GM23338 (cell line): ENCODE results near the gene PRPSAP1.

ENCODE experiments used
- CTCF ChIP-seq, 2 experiments: fragments of 200-600 bp in 1 of 2; sonication (generic) in 1 of 2; conservative IDR thresholded peaks; 2 replicates each; pipeline versions ENCODE4 v1.5.1 to v1.6.1; 2016 to 2017; ENCODE audit warnings: antibody characterized with exemption in 2 of 2, low read depth in 2 of 2, mild to moderate bottlenecking in 2 of 2, moderate library complexity in 1 of 2
- EZH2 ChIP-seq: fragments of 200-600 bp; sonication (generic); IDR thresholded peaks from one replicate; pipeline ENCODE4 v1.8.0; 2017; ENCODE audit warnings: antibody characterized with exemption, mild to moderate bottlenecking, low read depth; ENCODE audit not compliant: unreplicated experiment
- EZH2phosphoT487 ChIP-seq: fragments of 200-600 bp; sonication (generic); IDR thresholded peaks from one replicate; pipeline ENCODE4 v1.8.1; 2018; ENCODE audit warnings: antibody characterized with exemption; ENCODE audit not compliant: unreplicated experiment
- JUNB ChIP-seq: IDR thresholded peaks from one replicate; pipeline ENCODE4 v1.6.1; 2016; ENCODE audit warnings: antibody characterized with exemption; ENCODE audit not compliant: unreplicated experiment
- POLR2AphosphoS5 ChIP-seq: IDR thresholded peaks from 2 replicates; pipeline ENCODE4 v1.6.1; 2016; ENCODE audit warnings: antibody characterized with exemption, low read depth
- TF ChIP-seq, protein P1 (sequence below): IDR thresholded peaks from 2 replicates; pipeline ENCODE4 v1.6.1; 2016; ENCODE audit warnings: antibody characterized with exemption
- TF ChIP-seq, protein P2 (sequence below): IDR thresholded peaks from one replicate; pipeline ENCODE4 v1.6.1; 2018; ENCODE audit warnings: antibody characterized with exemption; ENCODE audit not compliant: unreplicated experiment

DNA sequence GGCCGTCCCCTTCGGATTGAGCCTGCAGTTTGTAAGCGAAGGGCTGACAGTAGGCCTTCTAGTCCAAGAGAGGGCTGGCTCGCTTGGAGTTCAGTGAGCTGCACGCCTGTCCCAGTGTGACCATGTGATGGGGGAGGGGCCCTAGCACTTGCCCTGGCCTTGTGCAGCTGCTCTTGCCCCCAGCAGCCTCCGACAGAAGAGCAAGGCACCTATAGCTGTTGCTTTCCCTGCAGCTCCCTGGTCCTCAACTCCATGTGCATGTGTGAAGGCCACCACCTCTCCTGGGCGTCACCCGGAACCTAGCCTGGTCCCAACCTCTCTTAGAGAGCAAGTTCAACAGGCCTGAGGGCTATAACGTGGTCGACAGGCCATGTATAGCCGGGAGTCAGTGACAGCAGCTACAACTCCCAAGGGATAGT lies 36.3 kb upstream of the PRPSAP1 start:
- TF ChIP-seq CTCF (conservative IDR thresholded peaks at IDR 0.05; ENCODE audit: low read depth in 2 of 2) (no peak), EZH2phosphoT487 (no peak), EZH2 (no peak), POLR2AphosphoS5 (no peak), JUNB (no peak)
- TF ChIP-seq, protein P1, sequence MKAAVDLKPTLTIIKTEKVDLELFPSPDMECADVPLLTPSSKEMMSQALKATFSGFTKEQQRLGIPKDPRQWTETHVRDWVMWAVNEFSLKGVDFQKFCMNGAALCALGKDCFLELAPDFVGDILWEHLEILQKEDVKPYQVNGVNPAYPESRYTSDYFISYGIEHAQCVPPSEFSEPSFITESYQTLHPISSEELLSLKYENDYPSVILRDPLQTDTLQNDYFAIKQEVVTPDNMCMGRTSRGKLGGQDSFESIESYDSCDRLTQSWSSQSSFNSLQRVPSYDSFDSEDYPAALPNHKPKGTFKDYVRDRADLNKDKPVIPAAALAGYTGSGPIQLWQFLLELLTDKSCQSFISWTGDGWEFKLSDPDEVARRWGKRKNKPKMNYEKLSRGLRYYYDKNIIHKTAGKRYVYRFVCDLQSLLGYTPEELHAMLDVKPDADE, result no peak
- TF ChIP-seq, protein P2, sequence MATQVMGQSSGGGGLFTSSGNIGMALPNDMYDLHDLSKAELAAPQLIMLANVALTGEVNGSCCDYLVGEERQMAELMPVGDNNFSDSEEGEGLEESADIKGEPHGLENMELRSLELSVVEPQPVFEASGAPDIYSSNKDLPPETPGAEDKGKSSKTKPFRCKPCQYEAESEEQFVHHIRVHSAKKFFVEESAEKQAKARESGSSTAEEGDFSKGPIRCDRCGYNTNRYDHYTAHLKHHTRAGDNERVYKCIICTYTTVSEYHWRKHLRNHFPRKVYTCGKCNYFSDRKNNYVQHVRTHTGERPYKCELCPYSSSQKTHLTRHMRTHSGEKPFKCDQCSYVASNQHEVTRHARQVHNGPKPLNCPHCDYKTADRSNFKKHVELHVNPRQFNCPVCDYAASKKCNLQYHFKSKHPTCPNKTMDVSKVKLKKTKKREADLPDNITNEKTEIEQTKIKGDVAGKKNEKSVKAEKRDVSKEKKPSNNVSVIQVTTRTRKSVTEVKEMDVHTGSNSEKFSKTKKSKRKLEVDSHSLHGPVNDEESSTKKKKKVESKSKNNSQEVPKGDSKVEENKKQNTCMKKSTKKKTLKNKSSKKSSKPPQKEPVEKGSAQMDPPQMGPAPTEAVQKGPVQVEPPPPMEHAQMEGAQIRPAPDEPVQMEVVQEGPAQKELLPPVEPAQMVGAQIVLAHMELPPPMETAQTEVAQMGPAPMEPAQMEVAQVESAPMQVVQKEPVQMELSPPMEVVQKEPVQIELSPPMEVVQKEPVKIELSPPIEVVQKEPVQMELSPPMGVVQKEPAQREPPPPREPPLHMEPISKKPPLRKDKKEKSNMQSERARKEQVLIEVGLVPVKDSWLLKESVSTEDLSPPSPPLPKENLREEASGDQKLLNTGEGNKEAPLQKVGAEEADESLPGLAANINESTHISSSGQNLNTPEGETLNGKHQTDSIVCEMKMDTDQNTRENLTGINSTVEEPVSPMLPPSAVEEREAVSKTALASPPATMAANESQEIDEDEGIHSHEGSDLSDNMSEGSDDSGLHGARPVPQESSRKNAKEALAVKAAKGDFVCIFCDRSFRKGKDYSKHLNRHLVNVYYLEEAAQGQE, result no peak
